T-helper 2 cell (primary cell): ENCODE results near the gene NOL9.

Experiments used
- DNase-seq, 5 experiments: peaks; one replicate each; pipeline versions ENCODE4 v3.0.0 to v3.0.0-alpha.2; 2012 to 2022

The NOL9 gene

GRCh38 chr1:6519935-6520671, 34.2 kb downstream of the NOL9 start:
- DNase-seq = no peak

GRCh38 chr1:6519491-6519934, 34.8 kb downstream of the NOL9 start:
- no peak for DNase-seq

GRCh38 chr1:6517435-6517851, 36.9 kb downstream of the NOL9 start:
- DNase-seq = no peak

- no peak for DNase-seq
Measured at GRCh38 chr1:6515771-6516170, 38.5 kb downstream of the NOL9 start.

- DNase-seq = no peak
Measured at GRCh38 chr1:6513320-6513801, 41.0 kb downstream of the NOL9 start.

- no peak for DNase-seq
Measured at GRCh38 chr1:6512908-6513280, 41.4 kb downstream of the NOL9 start.

- no peak for DNase-seq
Measured at GRCh38 chr1:6512245-6512907, 41.9 kb downstream of the NOL9 start.

GRCh38 chr1:6511561-6512244, 42.6 kb downstream of the NOL9 start:
- DNase-seq = no peak

GRCh38 chr1:6511056-6511455, 43.3 kb downstream of the NOL9 start:
- no peak for DNase-seq

GRCh38 chr1:6510493-6510892, 43.8 kb downstream of the NOL9 start:
- no peak for DNase-seq

- DNase-seq = no peak
Measured at GRCh38 chr1:6509919-6510291, 44.4 kb downstream of the NOL9 start.

- no peak for DNase-seq
Measured at GRCh38 chr1:6509220-6509918, 44.9 kb downstream of the NOL9 start.

- DNase-seq = no peak
Measured at GRCh38 chr1:6508816-6509189, 45.5 kb downstream of the NOL9 start.

GRCh38 chr1:6508154-6508815, 46.0 kb downstream of the NOL9 start:
- no peak for DNase-seq

- no peak for DNase-seq
Measured at GRCh38 chr1:6507461-6507911, 46.8 kb downstream of the NOL9 start.

- DNase-seq = no peak
Measured at GRCh38 chr1:6507037-6507428, 47.3 kb downstream of the NOL9 start.

- no peak for DNase-seq
Measured at GRCh38 chr1:6506210-6507036, 47.9 kb downstream of the NOL9 start.

- no peak for DNase-seq
Measured at GRCh38 chr1:6505367-6506209, 48.7 kb downstream of the NOL9 start.

- DNase-seq = no peak
Measured at GRCh38 chr1:6504887-6505286, 49.4 kb downstream of the NOL9 start.

- DNase-seq = no peak
Measured at GRCh38 chr1:6503884-6504602, 50.3 kb downstream of the NOL9 start.
